ENCODE results near the gene PABPN1L. TPM values are rescaled to one million over a fixed set of nuclear protein-coding genes. Genes with fewer than 3 reads are reported as not detected.

PABPN1L gene
- total and polyA plus RNA-seq, 2 donors (not counting 1 experiment from before 2014, with no cell fraction given) = 0.21 to 0.84 TPM

GRCh38 chr16:88865742-88866141 is 718 bp downstream of the PABPN1L start:
- Histone ChIP-seq H3K36me3 (replicated peaks in 1 of 2; ENCODE audit: control extremely low read depth in 1 of 2, control insufficient read depth in 1 of 2, extremely low read depth in 1 of 2, insufficient read depth in 2 of 2, low read length in 1 of 2) (peaks cover 0 to 20% of the 10 kb centered on the region in 2 experiments), H3K27me3 (replicated peaks in 1 of 4; ENCODE audit: control extremely low read depth in 1 of 4, control insufficient read depth in 3 of 4, insufficient read depth in 4 of 4, low read length in 3 of 4) (peaks cover 0 to 25% (median 2%) of the 10 kb centered on the region in 4 experiments), H3K9ac (ENCODE audit: low read length) (no peak overlapping the region), H3K79me2 (ENCODE audit: control insufficient read depth, insufficient read depth, low read length) (peaks cover 7% of the 10 kb centered on the region), H3K9me3 (ENCODE audit: control extremely low read depth in 1 of 3, control insufficient read depth in 2 of 3, insufficient read depth in 1 of 3, low read length in 2 of 3) (no peaks in the 10 kb centered on the region), H3K4me2 (replicated peaks; ENCODE audit: low read depth, low read length, poor library complexity, severe bottlenecking) (no peak overlapping the region), H3K27ac (ENCODE audit: low read length in 2 of 2) (no peak overlapping the region), H3K4me1 (ENCODE audit: control insufficient read depth in 2 of 2, insufficient read depth in 2 of 2, low read length in 2 of 2) (peaks cover 5 to 6% of the 10 kb centered on the region in 2 donors), H3K4me3 (ENCODE audit: control extremely low read depth in 1 of 5, extremely low read depth in 1 of 5, insufficient read depth in 1 of 5, low read depth in 2 of 5, low read length in 4 of 5) (no peak overlapping the region), H4K20me1 (ENCODE audit: control insufficient read depth, insufficient read depth, low read length, poor library complexity, severe bottlenecking) (peaks cover 4% of the 10 kb centered on the region), H2AFZ (ENCODE audit: insufficient read depth, low read depth, low read length, poor library complexity, severe bottlenecking) (no peak overlapping the region)
- no peak overlapping the region for H3K27ac Mint-ChIP-seq
- H3K27me3 Mint-ChIP-seq = peaks cover 8% of the 10 kb centered on the region
- H3K4me1 Mint-ChIP-seq = peaks cover 5% of the 10 kb centered on the region
- ATAC-seq (ENCODE audit: low read depth) = no peak
- H3K9me3 Mint-ChIP-seq (ENCODE audit: insufficient read depth) = no peaks in the 10 kb centered on the region
- no peak for TF ChIP-seq EZH2 (IDR thresholded peaks at IDR 0.05; ENCODE audit: borderline replicate concordance, insufficient read depth, low read depth, low read length, poor library complexity, severe bottlenecking)
- no peak for TF ChIP-seq CTCF (IDR thresholded peaks at IDR 0.05)
- no peak for DNase-seq
- WGBS (ENCODE audit: insufficient coverage) = 91% methylated on average over 13 of the region's 15 CpGs
- ChIA-PET CTCF (interaction anchor here (1.1 kb wide), 1 partner anchor 10 kb away, joined by 3 read pairs; no protein-coding TSS in a partner anchor), POLR2A (no interaction called here)
- intact Hi-C loops (cut with micrococcal nuclease) = no loop called here
- H3K4me3 Mint-ChIP-seq = no peak overlapping the region

GRCh38 chr16:88865310-88865709 is 1.1 kb downstream of the PABPN1L start:
- no peak overlapping the region for H3K4me2 ChIP-seq (replicated peaks; ENCODE audit: low read depth, low read length, poor library complexity, severe bottlenecking)
- H3K4me1 ChIP-seq (ENCODE audit: control insufficient read depth in 2 of 2, insufficient read depth in 2 of 2, low read length in 2 of 2) = peaks cover 1 to 2% of the 10 kb centered on the region in 2 donors
- ChIA-PET CTCF (interaction anchor here (1.1 to 1.5 kb wide), 2 partner anchors 11 to 128 kb away, joined by 3 to 6 read pairs; no protein-coding TSS in a partner anchor), POLR2A (no interaction called here)
- Mint-ChIP-seq H3K4me3 (no peak overlapping the region), H3K27me3 (peaks cover 4% of the 10 kb centered on the region), H3K9me3 (ENCODE audit: insufficient read depth) (no peaks in the 10 kb centered on the region), H3K4me1 (peaks cover 2% of the 10 kb centered on the region), H3K27ac (no peak overlapping the region)
- WGBS (ENCODE audit: insufficient coverage) = 89% methylated on average over 11 of the region's 14 CpGs
- H2AFZ ChIP-seq (ENCODE audit: insufficient read depth, low read depth, low read length, poor library complexity, severe bottlenecking) = no peak overlapping the region
- H3K79me2 ChIP-seq (ENCODE audit: control insufficient read depth, insufficient read depth, low read length) = peaks cover 11% of the 10 kb centered on the region
- H3K27ac ChIP-seq (ENCODE audit: low read length in 2 of 2) = no peak overlapping the region
- intact Hi-C loops (cut with micrococcal nuclease) = no loop called here
- TF ChIP-seq EZH2 (IDR thresholded peaks at IDR 0.05; ENCODE audit: borderline replicate concordance, insufficient read depth, low read depth, low read length, poor library complexity, severe bottlenecking) = no peak
- no peak for TF ChIP-seq CTCF (IDR thresholded peaks at IDR 0.05)
- peaks cover 0 to 21% (median 2%) of the 10 kb centered on the region in 4 experiments for H3K27me3 ChIP-seq (replicated peaks in 1 of 4; ENCODE audit: control extremely low read depth in 1 of 4, control insufficient read depth in 3 of 4, insufficient read depth in 4 of 4, low read length in 3 of 4)
- H3K4me3 ChIP-seq (ENCODE audit: control extremely low read depth in 1 of 5, extremely low read depth in 1 of 5, insufficient read depth in 1 of 5, low read depth in 2 of 5, low read length in 4 of 5) = no peak overlapping the region
- peaks cover 8% of the 10 kb centered on the region for H4K20me1 ChIP-seq (ENCODE audit: control insufficient read depth, insufficient read depth, low read length, poor library complexity, severe bottlenecking)
- no peak overlapping the region for H3K9ac ChIP-seq (ENCODE audit: low read length)
- H3K36me3 ChIP-seq (replicated peaks in 1 of 2; ENCODE audit: control extremely low read depth in 1 of 2, control insufficient read depth in 1 of 2, extremely low read depth in 1 of 2, insufficient read depth in 2 of 2, low read length in 1 of 2) = peaks cover 0 to 25% of the 10 kb centered on the region in 2 experiments
- ATAC-seq (ENCODE audit: low read depth) = no peak
- H3K9me3 ChIP-seq (ENCODE audit: control extremely low read depth in 1 of 3, control insufficient read depth in 2 of 3, insufficient read depth in 1 of 3, low read length in 2 of 3) = no peaks in the 10 kb centered on the region
- DNase-seq = no peak
